ENCODE data around the gene FHOD1.

FHOD1 gene

DNA sequence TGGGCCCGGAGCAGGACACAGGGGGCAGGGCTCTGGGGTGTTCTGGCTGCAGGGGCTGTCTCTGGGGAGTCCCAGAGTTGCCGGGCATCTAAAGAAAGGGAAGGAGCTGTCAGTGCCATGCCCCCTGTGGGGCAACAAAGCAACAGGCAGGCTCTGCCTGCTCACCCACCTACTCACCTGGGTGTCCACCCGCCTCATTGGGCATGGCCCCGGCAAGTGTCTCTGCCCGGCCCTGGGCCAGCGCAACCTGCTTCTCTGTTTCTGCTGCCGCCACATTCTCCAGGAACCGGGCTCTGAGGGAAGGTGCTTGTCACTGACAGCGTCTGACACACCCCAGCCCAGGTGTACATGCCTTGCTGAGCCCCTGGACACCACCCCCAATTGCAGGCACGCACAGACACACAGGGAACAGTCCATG is 13.1 kb downstream of the FHOD1 start:
- no peak for DNase-seq (ENCODE audit: low read depth)

DNA sequence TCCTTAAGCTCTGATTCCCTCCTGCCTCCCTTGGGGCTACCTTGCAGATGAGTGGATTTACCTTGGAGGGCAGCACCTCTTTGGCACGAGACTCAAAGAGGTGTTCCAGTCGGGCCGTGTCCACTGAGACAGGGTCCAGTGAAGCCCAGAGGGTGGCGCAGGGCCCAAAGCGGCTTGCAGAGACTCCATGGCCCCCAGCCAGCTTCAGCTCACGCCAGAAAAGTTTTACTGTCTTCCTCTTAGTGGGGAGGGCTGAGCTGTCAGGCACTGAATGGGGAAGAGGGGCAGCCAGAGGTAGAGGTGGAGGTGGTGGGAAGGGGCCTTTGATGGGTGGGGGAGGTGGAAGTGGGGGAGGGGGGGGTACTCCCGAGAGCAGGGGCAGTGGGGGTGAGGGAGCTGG is 13.7 kb downstream of the FHOD1 start:
- DNase-seq (ENCODE audit: low read depth): no peak

DNA sequence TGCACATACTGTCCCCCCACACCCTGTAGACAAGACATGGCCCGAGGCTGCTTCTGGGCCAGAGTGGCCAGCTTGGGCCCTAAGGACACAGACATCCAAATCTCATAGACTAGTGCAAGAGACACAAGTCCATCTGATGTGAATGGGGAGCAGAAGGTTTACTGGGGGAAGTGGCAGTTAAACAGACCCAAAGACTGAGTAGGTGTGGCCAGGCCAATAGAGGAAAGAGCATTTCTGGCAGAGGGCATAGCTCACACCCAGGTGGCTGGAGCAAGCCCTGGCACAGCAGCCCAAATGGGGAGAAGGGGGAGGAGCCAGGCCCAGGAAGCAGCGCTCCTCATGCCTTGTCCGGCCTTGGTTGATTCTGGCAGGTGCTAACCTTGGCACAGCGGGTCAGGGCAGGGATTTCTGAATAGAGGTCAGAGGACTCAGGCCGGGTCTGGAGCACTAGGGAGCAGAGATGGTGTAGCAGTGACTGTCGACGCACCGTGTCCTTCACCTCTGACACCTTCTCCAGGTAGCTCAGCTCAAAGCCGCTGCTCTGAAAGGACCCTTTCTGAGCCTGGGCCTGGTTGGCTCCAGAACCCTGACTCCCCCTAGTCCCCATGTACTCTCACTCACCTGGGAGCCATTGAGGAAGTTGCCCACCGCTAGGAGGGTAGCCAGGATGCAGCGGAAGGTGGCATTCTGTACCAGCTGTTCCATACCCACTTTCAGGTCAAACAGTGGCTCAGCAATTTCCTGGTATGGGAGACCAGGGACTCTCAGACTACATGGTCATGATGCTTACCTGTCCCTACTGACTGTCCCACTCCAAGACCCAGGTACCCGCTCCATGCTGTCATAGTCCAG is 16.2 kb downstream of the FHOD1 start:
- DNase-seq (ENCODE audit: low read depth): no peak

DNA sequence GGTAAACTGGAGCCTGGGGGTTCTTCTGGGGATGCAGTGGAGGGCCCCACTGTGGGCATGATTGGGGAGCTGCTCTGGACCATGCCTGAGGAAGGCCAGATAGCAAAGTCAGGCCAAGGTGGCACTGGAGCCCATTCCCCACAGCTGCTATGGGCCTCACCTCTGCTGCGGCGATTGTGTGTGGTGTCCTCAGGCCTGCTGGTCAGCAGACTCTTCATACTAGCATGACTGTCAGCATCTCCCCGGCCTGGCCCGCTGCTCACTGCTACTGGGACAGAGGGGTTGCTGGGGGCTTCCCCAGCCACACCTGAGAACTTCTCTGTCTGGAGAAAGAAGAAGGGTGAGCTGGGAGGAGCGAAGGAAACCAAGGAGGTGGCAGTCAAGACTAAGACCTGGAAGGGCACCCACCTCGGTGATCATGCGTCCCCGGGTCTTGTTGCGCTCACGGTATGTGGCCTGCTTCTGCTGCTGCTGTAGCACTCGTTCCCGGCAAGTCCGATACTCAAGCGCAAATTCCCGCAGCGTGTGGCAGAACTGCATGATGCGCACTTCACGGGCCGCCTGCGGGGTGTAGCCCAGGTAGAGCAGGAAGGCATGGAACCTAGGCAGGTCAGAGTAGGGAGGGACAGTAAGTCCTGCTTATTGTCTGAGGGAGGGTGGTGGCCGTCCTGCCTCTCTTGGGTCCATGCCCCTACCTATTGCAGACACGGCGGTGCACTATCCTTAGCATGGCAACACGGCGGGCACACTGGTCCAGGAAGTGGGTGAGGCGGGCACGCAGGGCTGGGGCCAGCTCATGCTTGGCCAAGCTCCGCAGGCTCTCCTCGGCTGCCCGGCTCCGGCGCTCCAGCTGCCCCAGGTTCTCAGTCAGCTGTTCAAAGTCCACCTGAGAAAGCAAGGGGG is 17.1 kb downstream of the FHOD1 start:
- DNase-seq (ENCODE audit: low read depth): no peak

DNA sequence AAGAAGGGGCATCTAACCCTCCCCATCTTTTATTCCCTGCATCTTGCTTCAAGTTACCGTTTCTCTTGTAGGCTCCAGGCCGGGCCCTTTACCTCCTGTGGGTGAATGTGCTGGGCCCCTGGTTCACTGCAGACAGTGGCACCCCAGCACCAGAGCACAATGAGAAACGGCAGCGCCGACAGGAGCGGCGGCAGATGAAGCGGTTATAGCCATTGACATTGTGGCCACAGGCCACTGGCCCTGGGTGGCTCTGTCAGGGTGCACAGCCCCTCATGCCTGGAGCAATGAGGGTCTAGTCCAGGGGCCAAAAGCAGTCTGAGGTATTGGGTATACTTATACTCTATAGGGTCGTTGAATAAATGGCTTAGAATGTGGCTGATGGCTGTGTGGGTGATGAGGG is 18.4 kb downstream of the FHOD1 start:
- no peak for DNase-seq (ENCODE audit: low read depth)

DNA sequence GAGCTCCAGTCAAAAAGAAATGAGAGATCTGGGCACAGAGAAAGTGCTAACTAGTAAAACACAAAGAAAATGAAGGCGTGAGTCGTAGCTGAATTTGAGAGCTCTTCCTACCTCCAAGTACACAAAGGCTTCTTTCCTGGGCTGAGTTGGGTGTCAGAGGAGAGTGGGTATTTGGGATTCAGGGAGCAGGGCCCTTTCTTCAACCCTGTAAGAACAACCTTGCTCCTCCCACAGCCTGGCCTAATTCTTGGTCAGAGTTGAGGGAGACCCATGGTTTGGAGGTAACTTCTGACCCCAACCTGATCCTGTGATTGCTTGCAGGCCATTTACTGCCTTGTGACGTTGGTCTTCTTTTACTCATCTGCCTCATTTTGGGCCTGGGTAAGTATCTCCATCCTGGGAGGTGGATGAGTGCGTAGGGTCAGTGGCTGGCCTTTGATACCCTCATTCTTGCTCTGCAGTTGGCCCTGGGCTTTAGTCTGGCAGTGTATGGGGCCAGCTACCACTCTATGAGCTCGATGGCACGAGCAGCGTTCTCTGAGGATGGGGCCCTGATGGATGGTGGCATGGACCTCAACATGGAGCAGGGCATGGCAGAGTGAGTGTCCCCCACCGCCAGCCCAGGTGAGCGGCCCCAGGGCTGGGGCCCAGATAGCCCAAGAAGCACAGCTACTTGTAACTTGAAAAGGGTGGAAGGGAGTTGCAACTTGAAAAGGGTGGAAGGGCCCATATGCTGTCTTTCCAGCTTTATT is 19.1 kb downstream of the FHOD1 start:
- DNase-seq (ENCODE audit: low read depth): no peak

DNA sequence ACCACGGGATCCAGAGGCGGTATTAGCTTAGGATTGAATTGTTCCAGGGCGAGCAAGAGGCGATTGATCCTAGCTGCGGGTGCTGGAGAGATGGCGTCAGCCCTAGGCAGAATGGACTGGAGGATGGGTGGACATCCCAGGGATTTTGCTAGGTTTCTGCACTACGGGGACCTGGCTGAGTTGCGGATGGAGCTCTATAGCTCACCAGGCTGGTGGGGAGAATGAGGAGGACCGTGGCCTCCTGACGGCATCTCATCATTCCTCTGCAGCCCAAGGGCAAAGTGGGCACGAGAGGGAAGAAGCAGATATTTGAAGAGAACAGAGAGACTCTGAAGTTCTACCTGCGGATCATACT is 19.7 kb downstream of the FHOD1 start:
- DNase-seq (ENCODE audit: low read depth): no peak

DNA sequence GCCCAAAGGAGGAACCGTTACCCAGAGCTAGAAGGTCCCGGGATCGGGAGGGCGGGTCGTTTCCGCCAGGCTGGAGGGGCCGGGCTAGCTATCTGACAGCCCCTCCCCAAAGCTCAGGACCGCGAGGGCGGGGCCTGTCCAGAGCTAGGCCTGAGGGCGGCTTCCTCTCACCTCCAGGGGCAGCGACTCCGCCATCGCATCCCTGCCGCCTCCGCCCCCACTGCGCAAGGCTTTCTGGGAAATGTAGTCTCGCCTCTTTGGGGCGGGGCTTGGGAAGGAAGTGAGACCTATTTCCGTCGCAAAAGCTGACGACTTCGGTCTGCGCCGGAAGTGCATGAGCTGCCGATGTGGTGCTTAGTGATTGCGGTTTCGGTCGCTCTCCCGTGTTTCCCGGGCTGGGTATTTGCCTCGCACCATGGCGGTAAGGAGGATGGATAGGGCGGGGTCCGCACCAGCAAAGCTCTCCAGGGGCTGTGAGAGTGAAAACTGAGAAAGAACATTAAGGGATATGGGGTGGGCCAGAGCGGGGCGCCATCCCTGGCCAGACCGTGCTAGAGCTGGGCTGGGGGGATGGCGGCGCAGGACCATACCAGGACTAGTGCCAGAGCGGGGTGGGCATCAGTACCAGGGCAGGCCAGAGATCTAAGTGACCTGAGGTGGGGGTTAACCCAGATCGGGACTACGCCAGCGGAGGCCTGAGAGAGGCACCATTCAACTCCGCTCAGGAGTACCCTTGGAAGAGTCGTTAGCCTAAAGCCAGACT is 20.3 kb downstream of the FHOD1 start, which contains the start of gene TMEM208:
Gene TMEM208, plus strand, starts transcription at position 327 of the 763 bp plus-strand sequence. Its CDS starts 89 bp downstream, at position 416.
- DNase-seq (ENCODE audit: low read depth): peak; percentile 92

DNA sequence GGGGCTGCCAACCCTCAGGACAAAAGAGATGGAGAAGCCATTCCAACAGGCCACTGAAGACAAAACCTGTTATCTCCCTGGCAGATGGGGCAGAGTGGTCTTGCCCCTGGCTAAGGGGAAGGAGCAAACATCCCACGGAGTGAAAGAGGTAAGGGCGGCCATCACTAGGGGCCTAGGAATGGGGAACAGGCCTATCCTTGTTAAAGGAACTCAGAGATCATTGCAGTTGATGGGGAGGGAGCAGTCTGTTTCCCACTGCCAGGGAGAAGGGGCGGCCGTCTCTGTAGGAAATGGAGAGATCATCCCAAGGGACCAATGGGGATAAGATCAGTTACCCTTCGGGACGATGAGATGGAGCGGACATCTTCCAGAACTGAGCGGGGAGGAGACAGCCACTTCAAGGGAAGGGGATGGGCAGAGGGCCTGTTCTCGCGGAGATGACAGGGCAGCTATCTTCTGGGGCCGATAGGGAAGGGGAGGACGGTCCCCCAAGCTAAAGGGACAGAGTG is 20.9 kb downstream of the FHOD1 start:
- DNase-seq (ENCODE audit: low read depth): no peak

DNA sequence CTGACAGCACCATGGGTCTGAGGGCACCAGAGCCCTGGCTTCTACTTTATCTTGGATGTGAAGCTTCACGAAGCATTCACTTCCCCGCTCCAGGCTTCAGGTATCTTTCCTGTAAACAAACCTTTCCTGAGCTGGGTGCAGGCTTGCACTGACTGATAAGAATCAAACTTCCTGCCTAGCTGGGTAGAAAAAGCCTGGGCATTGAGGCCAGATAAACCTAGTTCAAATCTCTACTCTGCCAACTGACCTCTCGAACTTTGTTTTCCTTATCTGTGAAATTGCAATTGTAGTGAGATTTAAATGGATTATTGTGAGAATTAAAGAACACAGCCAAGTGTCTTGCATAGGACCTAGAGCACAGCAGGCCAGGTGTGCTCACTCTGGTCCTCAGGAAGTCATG is 23.3 kb downstream of the FHOD1 start:
- no peak for DNase-seq (ENCODE audit: low read depth)

DNA sequence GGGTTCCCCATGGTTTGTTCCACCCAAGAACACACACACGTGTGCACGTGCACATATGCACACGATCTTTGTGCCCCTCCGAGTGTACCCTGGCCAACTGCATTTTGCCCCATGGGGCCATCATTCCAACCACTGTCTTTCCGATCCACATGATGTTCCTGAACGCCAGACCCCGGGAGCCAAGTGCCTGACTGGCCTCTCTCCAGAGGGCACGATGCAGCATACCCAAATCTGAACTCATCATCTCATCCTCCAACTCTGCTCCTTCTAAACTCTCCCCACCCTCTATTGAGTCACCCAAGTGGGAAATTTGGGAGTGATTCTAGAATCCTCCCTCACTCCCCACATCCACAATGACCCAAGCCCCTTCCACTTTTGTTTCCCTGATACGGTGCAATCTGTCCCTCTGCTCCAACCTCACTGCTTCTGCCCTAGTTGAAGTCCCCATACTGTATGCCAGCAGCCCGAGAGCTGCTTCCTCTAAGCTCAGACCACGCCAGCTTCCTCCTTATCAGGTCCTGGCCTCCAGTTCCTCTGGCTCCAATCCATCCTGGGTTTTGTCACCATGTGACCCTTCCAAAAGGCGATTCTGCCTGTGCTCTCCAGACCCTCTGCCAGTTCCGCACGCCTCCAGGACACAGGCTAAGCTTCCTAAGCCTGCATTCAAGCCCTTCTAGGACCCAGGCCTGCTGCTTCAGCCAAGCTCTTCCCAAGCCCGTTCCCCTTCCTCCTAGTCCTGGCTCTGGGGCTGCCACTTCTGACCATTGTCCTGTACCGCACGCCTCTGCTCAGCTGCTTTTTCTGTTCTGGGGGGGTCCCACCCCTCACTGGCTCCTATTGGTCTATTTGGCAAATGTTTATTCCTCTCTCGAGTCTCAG is 30.4 kb downstream of the FHOD1 start:
- DNase-seq (ENCODE audit: low read depth): no peak

DNA sequence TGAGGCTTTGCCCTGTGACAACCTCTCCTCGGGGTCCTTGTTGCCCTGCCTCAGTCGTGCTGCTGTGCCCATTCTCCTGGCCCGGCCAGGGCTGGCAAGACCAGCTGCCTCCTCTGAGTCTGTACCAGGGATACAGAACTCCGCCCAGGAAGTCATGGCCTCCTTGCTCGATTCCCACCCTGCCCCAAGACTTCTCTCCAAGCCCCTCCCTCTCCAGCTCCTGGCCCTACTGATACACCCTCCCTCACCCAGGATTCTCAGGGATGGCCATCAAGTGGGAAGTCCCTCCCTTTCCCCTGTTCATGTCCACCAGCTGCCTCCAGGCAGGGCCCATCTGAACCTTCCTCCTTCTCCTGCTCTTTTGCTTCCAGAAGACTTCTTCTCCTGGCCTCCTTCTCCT is 31.6 kb downstream of the FHOD1 start:
- no peak for DNase-seq (ENCODE audit: low read depth)

DNA sequence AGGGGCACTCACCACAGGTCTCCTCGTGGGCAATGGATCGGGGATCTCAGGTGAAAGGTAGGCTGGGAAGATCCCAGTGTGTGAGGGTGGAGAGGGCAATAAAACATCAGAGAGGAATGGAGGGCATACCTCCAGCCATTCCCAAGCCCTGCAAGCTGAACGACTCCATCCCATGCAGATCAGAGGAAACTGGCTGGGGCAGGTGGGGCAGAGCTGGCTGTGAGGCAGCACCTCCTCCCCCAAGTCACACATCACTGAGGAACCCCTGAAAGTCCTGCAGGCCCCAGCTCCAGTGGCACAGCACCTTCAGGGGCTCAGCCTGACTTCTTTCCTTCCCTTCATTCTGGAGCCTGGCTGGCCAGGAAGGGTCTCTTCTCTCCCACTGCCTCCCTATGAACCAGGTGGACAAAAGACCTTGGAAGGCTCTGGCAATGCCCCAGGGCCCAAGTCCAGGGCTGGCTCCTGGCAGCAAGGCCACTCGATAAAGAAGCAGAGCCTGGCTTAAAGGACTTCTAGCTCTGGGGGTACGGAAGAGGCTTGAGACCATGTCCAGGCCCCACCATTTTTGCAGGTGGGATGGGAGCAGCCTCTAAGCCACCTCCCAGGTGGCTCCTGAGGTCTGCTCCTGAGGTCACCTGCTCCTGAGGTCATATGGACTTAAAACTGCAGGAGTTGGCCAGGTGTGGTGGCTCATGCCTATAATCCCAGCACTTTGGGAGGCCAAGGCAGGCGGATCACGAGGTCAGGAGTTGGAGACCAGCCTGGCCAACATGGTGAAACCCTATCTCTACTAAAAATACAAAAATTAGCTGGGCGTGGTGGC is 33.9 kb downstream of the FHOD1 start:
- DNase-seq (ENCODE audit: low read depth): no peak

DNA sequence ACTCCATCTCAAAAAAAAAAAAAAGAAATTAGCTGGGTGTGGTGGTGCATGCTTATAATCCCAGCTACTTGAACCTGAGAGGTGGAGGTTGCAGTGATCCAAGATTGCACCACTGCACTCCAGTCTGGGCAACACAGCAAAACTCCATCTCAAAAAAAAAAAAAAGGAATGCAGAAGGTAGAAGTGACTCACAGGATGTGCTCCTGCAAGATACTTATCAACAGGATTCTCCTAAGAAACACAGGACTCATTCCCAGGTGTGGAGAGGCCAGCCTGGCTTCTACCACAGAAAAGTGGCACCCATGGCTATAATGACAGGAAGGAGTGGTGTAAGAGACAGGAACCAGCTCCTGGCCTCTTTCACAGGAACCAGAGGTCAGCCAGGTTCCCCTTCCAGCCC is 34.5 kb downstream of the FHOD1 start:
- no peak for DNase-seq (ENCODE audit: low read depth)

DNA sequence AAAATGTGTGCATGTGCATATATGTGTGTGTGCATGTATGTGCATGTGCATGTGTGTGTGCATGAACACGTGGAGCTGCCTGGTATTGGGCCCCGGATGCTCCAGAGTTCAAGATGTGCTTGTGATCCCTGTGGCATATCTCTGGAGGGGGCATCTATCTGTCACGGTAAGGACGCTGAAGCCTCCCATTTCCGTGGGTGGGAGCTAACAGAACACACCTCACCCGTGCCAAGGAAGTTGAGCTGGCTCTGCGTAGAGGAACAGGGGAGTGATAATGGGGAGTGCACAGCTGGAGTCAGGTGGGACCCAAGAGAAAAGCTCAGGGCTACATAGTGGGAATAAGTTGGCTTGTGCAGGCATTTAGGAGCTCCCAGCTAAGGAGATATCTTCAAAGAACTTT is 35.6 kb downstream of the FHOD1 start:
- no peak for DNase-seq (ENCODE audit: low read depth)

DNA sequence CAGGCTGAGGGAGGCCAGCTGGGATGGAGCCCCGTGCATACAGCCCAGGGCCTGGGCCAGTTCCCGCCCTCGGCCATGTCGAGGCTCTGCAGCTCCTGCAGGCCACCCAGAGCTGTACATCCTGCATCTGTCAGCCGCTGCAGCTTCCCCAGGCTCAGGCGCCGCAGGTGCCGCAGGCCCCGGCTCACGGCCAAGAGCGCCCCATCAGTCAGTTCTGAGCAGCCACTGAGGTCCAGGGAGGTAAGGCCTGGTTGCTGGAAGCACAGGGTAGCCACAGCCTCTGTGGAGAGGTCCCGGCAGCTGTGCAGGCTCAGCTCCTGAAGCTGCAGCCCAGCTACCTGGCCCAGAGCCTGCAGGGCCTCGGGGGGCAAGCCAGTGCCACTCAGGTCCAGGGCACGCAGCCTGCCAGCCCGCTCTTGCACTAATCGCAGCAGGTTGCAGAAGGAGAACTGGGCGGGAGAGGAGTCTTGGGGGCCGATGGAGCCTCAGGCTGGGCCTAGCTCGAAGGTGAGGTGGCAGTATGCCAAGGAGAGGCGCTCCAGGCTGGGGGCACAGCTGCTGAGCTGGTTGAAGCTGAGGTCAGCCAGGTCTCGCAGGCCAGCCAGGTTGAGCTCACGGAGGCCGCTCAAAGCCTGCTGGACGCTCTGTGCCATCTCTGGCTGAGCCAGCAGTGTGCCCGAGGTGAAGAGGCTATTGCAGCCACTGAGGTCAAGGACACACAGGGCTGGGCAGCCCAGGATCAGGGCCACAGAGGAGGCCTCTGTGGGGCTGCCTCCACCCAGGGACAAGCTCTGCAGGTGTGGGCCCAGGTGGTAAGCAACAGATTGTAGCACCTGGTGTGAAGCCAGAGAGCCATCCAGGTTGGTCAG is 37.0 kb downstream of the FHOD1 start:
- DNase-seq (ENCODE audit: low read depth): no peak

DNA sequence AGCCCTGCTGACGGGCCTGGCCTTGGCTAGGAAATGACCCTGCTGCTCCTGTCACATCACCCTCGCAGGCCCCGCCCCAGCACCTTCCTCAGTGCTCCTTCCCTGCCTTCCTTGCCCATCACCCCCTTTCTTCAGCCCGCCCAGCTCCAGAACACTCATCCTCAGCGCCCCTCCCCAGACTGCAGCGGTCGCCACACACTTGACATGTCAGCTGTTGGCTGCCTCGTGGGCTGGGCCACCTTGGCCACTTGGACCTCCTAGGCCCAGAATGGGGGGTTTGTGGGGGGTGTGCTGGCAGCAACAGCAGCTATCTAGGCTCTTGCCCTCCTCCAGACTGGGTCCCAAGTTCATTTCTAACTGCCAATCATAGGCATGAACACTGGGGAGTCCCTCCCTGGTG is 37.7 kb downstream of the FHOD1 start:
- DNase-seq (ENCODE audit: low read depth): no peak

DNA sequence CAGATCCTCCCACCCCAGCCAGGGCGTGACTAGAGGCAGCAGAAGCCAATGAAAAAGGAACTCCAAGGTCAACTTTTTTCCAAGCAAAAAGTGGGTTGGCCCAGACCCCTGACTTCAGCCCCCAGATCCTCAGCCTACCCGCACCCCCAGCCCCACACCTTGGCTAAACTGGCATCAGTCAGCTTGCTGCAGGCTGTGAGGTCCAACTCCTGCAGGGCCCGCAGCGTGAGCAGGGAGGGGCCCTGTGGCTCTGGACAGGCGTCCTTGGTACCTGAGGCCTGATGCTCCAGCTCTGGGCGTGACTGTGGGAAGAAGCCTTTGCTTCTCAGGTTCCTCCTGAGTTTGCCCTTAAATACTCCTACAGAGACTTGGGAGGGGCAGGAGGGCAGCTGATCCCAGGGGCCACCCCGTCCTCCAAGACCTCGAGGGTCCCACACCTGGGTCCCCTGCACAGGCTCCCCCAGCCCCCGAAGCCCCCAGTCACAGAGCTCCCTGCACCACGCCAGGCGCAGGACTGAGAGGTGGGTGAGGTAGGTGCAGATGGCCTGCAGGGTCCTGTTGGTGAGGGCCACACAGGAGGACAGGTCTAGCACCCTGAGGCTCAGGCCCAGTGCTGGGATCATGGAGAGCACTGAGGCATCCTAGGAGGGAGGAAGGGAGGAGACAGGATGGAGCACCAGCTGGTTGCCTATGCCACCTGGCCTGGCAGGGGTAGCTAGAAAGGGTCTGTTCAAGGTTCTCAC is 39.0 kb downstream of the FHOD1 start:
- DNase-seq (ENCODE audit: low read depth): no peak
